HG03095 (cell line): ENCODE results near the gene GRAP.

Experiments
- ATAC-seq: cut with Tn5 transposase; IDR thresholded peaks from one replicate; pipeline ENCODE4 v1.9.1; 2021; ENCODE audit warnings: moderate library complexity; ENCODE audit not compliant: unreplicated experiment

GRAP gene

GRCh38 chr17:19019041-19019941, 27.5 kb downstream of the GRAP start:
- no peak for ATAC-seq

- no peak for ATAC-seq
Observed at GRCh38 chr17:19018600-19018950, 28.2 kb downstream of the GRAP start.

- ATAC-seq = no peak
Observed at GRCh38 chr17:19017804-19018599, 28.8 kb downstream of the GRAP start.

- ATAC-seq = no peak
Observed at GRCh38 chr17:19017401-19017800, 29.4 kb downstream of the GRAP start.

GRCh38 chr17:19016881-19017280, 29.9 kb downstream of the GRAP start:
- no peak for ATAC-seq

- no peak for ATAC-seq
Observed at GRCh38 chr17:19016297-19016696, 30.5 kb downstream of the GRAP start.

- no peak for ATAC-seq
Observed at GRCh38 chr17:19015428-19015827, 31.3 kb downstream of the GRAP start.

GRCh38 chr17:19014628-19015215, 32.0 kb downstream of the GRAP start:
- ATAC-seq = no peak

- ATAC-seq = no peak
Observed at GRCh38 chr17:19013806-19014627, 32.7 kb downstream of the GRAP start.

GRCh38 chr17:19013226-19013625, 33.5 kb downstream of the GRAP start:
- ATAC-seq = no peak

GRCh38 chr17:19012171-19013080, 34.3 kb downstream of the GRAP start:
- no peak for ATAC-seq

- ATAC-seq = no peak
Observed at GRCh38 chr17:19011581-19011980, 35.2 kb downstream of the GRAP start.

- no peak for ATAC-seq
Observed at GRCh38 chr17:19010729-19011505, 35.8 kb downstream of the GRAP start.

GRCh38 chr17:19009970-19010369, 36.8 kb downstream of the GRAP start:
- ATAC-seq = no peak

- ATAC-seq = no peak
Observed at GRCh38 chr17:19006698-19007097, 40.1 kb downstream of the GRAP start.

GRCh38 chr17:19005789-19006430, 40.8 kb downstream of the GRAP start:
- no peak for ATAC-seq

- ATAC-seq = no peak
Observed at GRCh38 chr17:19005137-19005773, 41.5 kb downstream of the GRAP start.
